GM18511 (cell line): ENCODE measurements around the gene MYADML2.
"Not testable (repeated sequence)": the region's sequence is repeated elsewhere in the genome, so short reads cannot be mapped to it uniquely, and the experiment has no call there.

ENCODE experiments used
- ATAC-seq: cut with Tn5 transposase; IDR thresholded peaks from one replicate; pipeline ENCODE4 v1.9.1; 2021; ENCODE audit warnings: mild to moderate bottlenecking, moderate library complexity; ENCODE audit not compliant: unreplicated experiment

The MYADML2 gene

GRCh38 chr17:81959362-81960129 lies 12.5 kb upstream of the MYADML2 start:
- ATAC-seq: no peak

- ATAC-seq: no peak
These were observed 11.8 kb upstream of the MYADML2 start for GRCh38 chr17:81958633-81959342.

GRCh38 chr17:81957691-81958432 lies 10.8 kb upstream of the MYADML2 start:
- no peak for ATAC-seq

- ATAC-seq: no peak
These were observed 9.9 kb upstream of the MYADML2 start for GRCh38 chr17:81956607-81957589.

- no peak for ATAC-seq
These were observed 8.9 kb upstream of the MYADML2 start for GRCh38 chr17:81955756-81956544.

- ATAC-seq: no peak
These were observed 8.1 kb upstream of the MYADML2 start for GRCh38 chr17:81955058-81955681.

- no peak for ATAC-seq
These were observed 7.4 kb upstream of the MYADML2 start for GRCh38 chr17:81954131-81955057.

- not testable (repeated sequence) for ATAC-seq
These were observed 6.4 kb upstream of the MYADML2 start for GRCh38 chr17:81953443-81953842.

GRCh38 chr17:81952792-81953228 lies 5.8 kb upstream of the MYADML2 start:
- ATAC-seq: no peak

- ATAC-seq: no peak
These were observed 5.0 kb upstream of the MYADML2 start for GRCh38 chr17:81951785-81952684.

- ATAC-seq: no peak
These were observed 3.5 kb upstream of the MYADML2 start for GRCh38 chr17:81950501-81950900.

- ATAC-seq: no peak
These were observed 1.8 kb upstream of the MYADML2 start for GRCh38 chr17:81948635-81949378.

- ATAC-seq: no peak
These were observed 2.2 kb downstream of the MYADML2 start for GRCh38 chr17:81944858-81945257.

- ATAC-seq: no peak
These were observed 4.9 kb downstream of the MYADML2 start for GRCh38 chr17:81942167-81942553.

GRCh38 chr17:81941484-81942166 lies 5.4 kb downstream of the MYADML2 start:
- ATAC-seq: no peak
